HEK293T (cell line): ENCODE results near the gene MAGI2.

Source experiments
- CTBP1 ChIP-seq: fragments of 450-650 bp; IDR thresholded peaks from 2 replicates; pipeline ENCODE4 v1.6.1; 2016; ENCODE audit warnings: borderline replicate concordance
- FOXK2 ChIP-seq: fragments of 450-650 bp; IDR thresholded peaks from 2 replicates; pipeline ENCODE4 v1.6.1; 2016; ENCODE audit warnings: mild to moderate bottlenecking
- HDGF ChIP-seq: fragments of 450-650 bp; IDR thresholded peaks from 2 replicates; pipeline ENCODE4 v1.6.1; 2017; ENCODE audit warnings: antibody characterized with exemption, borderline replicate concordance
- SP1 ChIP-seq: fragments of 450-650 bp; IDR thresholded peaks from 2 replicates; pipeline ENCODE4 v1.6.1; 2017
- TARDBP ChIP-seq: fragments of 450-650 bp; IDR thresholded peaks from 2 replicates; pipeline ENCODE4 v1.6.1; 2016
- TF ChIP-seq, protein P1 (sequence below): fragments of 450-650 bp; IDR thresholded peaks from 2 replicates; pipeline ENCODE4 v1.6.1; 2016

DNA sequence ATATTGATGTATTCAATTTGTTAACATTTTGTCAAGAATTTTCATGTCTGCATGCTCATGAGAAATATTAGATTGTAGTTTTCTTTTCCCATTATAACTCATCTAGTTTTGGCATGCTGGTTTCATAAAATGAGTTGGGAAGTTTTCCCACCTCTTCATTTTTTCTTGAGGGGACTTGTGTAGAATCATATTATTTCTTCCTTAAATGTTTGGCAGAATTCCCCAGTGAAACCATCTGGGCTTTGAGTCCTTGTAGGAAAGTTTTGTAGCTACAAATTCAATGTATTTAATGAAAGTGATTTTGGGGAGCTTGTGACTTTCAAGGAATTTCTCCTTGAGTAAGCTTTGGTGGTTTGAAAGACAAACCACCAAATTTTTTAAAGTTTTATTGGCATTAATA lies 1481.7 kb downstream of the MAGI2 start:
- TF ChIP-seq FOXK2 = no peak
- TF ChIP-seq CTBP1 = no peak
- no peak for TF ChIP-seq SP1
- TF ChIP-seq, protein P1, sequence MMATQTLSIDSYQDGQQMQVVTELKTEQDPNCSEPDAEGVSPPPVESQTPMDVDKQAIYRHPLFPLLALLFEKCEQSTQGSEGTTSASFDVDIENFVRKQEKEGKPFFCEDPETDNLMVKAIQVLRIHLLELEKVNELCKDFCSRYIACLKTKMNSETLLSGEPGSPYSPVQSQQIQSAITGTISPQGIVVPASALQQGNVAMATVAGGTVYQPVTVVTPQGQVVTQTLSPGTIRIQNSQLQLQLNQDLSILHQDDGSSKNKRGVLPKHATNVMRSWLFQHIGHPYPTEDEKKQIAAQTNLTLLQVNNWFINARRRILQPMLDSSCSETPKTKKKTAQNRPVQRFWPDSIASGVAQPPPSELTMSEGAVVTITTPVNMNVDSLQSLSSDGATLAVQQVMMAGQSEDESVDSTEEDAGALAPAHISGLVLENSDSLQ = no peak
- no peak for TF ChIP-seq HDGF
- TF ChIP-seq TARDBP = no peak
